Measurements from ENCODE around the gene HOXA6.

DNA sequence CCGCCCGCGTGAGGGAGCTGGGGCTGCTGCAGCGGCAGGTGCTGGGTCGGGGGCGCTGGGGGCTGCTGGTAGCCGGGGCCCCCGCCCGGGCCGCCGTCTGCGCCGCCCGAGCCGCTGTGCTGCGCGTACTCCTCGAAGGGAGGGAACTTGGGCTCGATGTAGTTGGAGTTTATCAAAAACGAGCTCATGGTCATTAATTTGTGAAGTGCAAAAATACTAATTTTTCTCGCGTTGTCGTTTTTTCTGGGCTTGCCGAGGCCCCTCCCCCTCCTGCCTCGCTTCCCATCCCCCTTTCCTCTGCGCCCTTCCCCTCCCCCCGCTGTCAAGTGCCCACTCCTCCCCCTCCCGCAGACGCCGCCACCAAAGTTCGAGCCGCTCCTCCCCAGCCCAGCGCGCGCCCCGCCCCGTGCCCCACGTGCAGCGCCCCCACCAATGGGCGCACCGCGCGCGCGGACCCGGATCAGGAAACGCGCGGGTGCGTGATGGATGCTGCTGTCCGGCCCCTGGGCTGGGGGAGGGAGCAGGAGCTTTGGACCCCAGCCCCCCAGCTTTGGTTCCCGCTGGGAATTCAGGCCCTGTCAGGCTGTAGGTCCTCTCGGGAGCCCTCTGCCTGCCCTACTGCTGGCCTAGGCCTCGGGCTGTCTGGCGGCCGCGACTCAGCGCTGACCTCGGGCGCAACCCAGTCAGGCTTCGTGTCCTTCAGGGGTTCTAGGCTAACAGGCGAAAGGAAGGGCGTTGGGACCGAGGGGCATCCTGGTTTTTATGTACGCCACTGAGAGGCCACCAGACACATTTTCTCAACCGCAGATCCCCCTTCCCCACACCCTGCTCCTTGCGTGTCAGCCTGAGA, 16.8 kb downstream of the HOXA6 start, which contains the start of gene HOXA4:
- TF ChIP-seq EZH2phosphoT487 (IDR thresholded peaks at IDR 0.05; ENCODE audit: borderline replicate concordance, low read depth, low read length): no peak
- TF ChIP-seq, protein P1, sequence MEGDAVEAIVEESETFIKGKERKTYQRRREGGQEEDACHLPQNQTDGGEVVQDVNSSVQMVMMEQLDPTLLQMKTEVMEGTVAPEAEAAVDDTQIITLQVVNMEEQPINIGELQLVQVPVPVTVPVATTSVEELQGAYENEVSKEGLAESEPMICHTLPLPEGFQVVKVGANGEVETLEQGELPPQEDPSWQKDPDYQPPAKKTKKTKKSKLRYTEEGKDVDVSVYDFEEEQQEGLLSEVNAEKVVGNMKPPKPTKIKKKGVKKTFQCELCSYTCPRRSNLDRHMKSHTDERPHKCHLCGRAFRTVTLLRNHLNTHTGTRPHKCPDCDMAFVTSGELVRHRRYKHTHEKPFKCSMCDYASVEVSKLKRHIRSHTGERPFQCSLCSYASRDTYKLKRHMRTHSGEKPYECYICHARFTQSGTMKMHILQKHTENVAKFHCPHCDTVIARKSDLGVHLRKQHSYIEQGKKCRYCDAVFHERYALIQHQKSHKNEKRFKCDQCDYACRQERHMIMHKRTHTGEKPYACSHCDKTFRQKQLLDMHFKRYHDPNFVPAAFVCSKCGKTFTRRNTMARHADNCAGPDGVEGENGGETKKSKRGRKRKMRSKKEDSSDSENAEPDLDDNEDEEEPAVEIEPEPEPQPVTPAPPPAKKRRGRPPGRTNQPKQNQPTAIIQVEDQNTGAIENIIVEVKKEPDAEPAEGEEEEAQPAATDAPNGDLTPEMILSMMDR (conservative IDR thresholded peaks at IDR 0.05; ENCODE audit: low read length): no peak
